ENCODE results near the gene ZNF410.

ZNF410 gene

GRCh38 chr14:73953731-73954130, 67.1 kb downstream of the ZNF410 start:
- no peaks in the 10 kb centered on the region for H3K9me3 ChIP-seq (ENCODE audit: insufficient read depth, low read length)
- no peak overlapping the region for H3K9ac ChIP-seq (ENCODE audit: low read length)
- H4K20me1 ChIP-seq (ENCODE audit: low read depth, low read length), result no peaks in the 10 kb centered on the region
- 0 out of 2 replicates have a peak, but pooled peaks cover 2% of the 10 kb centered on the region for H3K36me3 ChIP-seq (ENCODE audit: low read length)
- no peaks in the 10 kb centered on the region for H3K27me3 ChIP-seq (ENCODE audit: low read length)
- no peak for TF ChIP-seq CTCF (IDR thresholded peaks at IDR 0.05; ENCODE audit: insufficient read depth, low read length, poor library complexity, severe bottlenecking)
- TF ChIP-seq EZH2phosphoT487 (conservative IDR thresholded peaks at IDR 0.05; ENCODE audit: low read length), result no peak
- H3K27ac ChIP-seq (ENCODE audit: low read depth, low read length), result no peak overlapping the region
- H2AFZ ChIP-seq (ENCODE audit: low read depth, low read length, severe bottlenecking), result no peak overlapping the region
- H3K4me3 ChIP-seq (ENCODE audit: insufficient read depth, low read length, poor library complexity, severe bottlenecking), result no peak overlapping the region
- peaks cover 5% of the 10 kb centered on the region; the same call in 1 of the 2 replicates for H3K79me2 ChIP-seq (ENCODE audit: insufficient read depth, low read length)
- no peak overlapping the region for H3K4me2 ChIP-seq (ENCODE audit: low read depth, low read length, poor library complexity, severe bottlenecking)
- peaks cover 11% of the 10 kb centered on the region for H3F3A ChIP-seq (ENCODE audit: insufficient read depth)
- H3K9me2 ChIP-seq (replicated peaks; ENCODE audit: insufficient read depth, low read length), result no peaks in the 10 kb centered on the region

- Histone ChIP-seq H3F3A (ENCODE audit: insufficient read depth) (peaks cover 8% of the 10 kb centered on the region), H3K79me2 (ENCODE audit: insufficient read depth, low read length) (peaks cover 3% of the 10 kb centered on the region; the same call in 1 of the 2 replicates), H3K36me3 (ENCODE audit: low read length) (0 out of 2 replicates have a peak, but pooled peaks cover 2% of the 10 kb centered on the region), H3K4me2 (ENCODE audit: low read depth, low read length, poor library complexity, severe bottlenecking) (no peak overlapping the region), H2AFZ (ENCODE audit: low read depth, low read length, severe bottlenecking) (no peak overlapping the region), H3K4me3 (ENCODE audit: insufficient read depth, low read length, poor library complexity, severe bottlenecking) (no peak overlapping the region), H3K9ac (ENCODE audit: low read length) (no peak overlapping the region), H3K9me2 (replicated peaks; ENCODE audit: insufficient read depth, low read length) (no peaks in the 10 kb centered on the region), H3K9me3 (ENCODE audit: insufficient read depth, low read length) (no peaks in the 10 kb centered on the region), H3K27me3 (ENCODE audit: low read length) (no peaks in the 10 kb centered on the region), H3K27ac (ENCODE audit: low read depth, low read length) (no peak overlapping the region), H4K20me1 (ENCODE audit: low read depth, low read length) (no peaks in the 10 kb centered on the region)
- TF ChIP-seq EZH2phosphoT487 (conservative IDR thresholded peaks at IDR 0.05; ENCODE audit: low read length), result no peak
- no peak for TF ChIP-seq CTCF (IDR thresholded peaks at IDR 0.05; ENCODE audit: insufficient read depth, low read length, poor library complexity, severe bottlenecking)
These were observed 69.0 kb downstream of the ZNF410 start for GRCh38 chr14:73955674-73956073.

- no peak overlapping the region for H3K4me3 ChIP-seq (ENCODE audit: insufficient read depth, low read length, poor library complexity, severe bottlenecking)
- no peak overlapping the region for H3K4me2 ChIP-seq (ENCODE audit: low read depth, low read length, poor library complexity, severe bottlenecking)
- H3K79me2 ChIP-seq (ENCODE audit: insufficient read depth, low read length), result no peaks in the 10 kb centered on the region
- peaks cover 4% of the 10 kb centered on the region; the same call in 1 of the 2 replicates for H3F3A ChIP-seq (ENCODE audit: insufficient read depth)
- no peaks in the 10 kb centered on the region for H3K9me3 ChIP-seq (ENCODE audit: insufficient read depth, low read length)
- no peaks in the 10 kb centered on the region for H3K9me2 ChIP-seq (replicated peaks; ENCODE audit: insufficient read depth, low read length)
- H3K27ac ChIP-seq (ENCODE audit: low read depth, low read length), result no peak overlapping the region
- no peak overlapping the region for H3K9ac ChIP-seq (ENCODE audit: low read length)
- no peaks in the 10 kb centered on the region for H3K27me3 ChIP-seq (ENCODE audit: low read length)
- H2AFZ ChIP-seq (ENCODE audit: low read depth, low read length, severe bottlenecking), result no peak overlapping the region
- H4K20me1 ChIP-seq (ENCODE audit: low read depth, low read length), result no peaks in the 10 kb centered on the region
- H3K36me3 ChIP-seq (ENCODE audit: low read length), result peaks cover 6% of the 10 kb centered on the region; the same call in 1 of the 2 replicates
- TF ChIP-seq CTCF (IDR thresholded peaks at IDR 0.05; ENCODE audit: insufficient read depth, low read length, poor library complexity, severe bottlenecking) (no peak), EZH2phosphoT487 (conservative IDR thresholded peaks at IDR 0.05; ENCODE audit: low read length) (no peak)
These were observed 71.9 kb downstream of the ZNF410 start for GRCh38 chr14:73958591-73958990.

Measured in SU-DHL-6 (cell line).